Measurements from ENCODE around the gene RNF31. TPM values are rescaled to one million over a fixed set of nuclear protein-coding genes. Genes with fewer than 3 reads are reported as not detected.

RNF31 gene
- total and polyA plus RNA-seq, 2 of the 13 experiments (the other 11 are each of a cell fraction or from before 2014, with no cell fraction given): 48.2 to 86.8 TPM

DNA sequence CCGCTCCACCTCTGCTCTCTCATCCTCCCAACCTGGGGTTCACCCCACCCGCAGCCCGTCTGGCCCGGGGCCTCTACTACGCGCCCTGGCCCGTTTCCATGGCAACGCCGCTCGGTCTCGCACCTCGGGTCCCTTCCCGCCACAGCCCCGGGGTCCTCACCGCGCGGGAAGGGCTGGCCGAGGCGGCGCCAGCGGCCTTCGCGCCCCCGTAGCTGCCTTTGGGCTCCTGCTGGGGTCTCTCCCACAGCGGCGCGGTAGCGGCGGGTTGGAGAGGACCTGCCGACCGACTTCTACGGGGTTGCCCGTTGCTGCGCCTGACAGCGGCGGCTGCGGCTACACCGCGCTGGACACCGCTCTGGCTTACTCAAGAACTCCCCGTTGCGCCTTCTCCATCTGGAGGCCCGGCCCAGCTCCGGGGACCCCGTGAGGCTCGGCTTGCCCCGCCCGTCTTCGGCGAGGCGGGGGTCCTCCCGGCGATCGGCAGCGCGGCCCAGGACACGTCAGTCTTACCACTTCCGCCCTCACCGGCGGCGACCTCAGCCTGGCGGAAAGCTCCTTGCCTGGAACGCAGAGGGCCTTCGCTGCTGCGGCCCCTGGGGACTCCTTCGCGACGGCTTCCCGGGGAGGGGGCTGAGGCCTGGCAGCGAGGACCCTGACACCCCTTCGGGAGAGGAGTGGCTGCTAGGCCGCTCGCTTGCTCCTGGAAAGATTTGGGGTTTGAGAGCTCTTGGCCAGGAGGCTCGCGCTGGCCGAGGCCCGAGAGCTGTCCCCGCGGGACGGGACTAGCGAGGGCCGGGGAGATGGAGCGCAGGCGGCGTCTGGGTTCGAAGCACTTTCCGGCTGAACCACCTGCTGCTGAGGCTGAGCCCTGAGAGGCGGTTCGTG, 48.1 kb downstream of the RNF31 start, which contains the start of gene TM9SF1 (continued):
- TF ChIP-seq, protein P1, sequence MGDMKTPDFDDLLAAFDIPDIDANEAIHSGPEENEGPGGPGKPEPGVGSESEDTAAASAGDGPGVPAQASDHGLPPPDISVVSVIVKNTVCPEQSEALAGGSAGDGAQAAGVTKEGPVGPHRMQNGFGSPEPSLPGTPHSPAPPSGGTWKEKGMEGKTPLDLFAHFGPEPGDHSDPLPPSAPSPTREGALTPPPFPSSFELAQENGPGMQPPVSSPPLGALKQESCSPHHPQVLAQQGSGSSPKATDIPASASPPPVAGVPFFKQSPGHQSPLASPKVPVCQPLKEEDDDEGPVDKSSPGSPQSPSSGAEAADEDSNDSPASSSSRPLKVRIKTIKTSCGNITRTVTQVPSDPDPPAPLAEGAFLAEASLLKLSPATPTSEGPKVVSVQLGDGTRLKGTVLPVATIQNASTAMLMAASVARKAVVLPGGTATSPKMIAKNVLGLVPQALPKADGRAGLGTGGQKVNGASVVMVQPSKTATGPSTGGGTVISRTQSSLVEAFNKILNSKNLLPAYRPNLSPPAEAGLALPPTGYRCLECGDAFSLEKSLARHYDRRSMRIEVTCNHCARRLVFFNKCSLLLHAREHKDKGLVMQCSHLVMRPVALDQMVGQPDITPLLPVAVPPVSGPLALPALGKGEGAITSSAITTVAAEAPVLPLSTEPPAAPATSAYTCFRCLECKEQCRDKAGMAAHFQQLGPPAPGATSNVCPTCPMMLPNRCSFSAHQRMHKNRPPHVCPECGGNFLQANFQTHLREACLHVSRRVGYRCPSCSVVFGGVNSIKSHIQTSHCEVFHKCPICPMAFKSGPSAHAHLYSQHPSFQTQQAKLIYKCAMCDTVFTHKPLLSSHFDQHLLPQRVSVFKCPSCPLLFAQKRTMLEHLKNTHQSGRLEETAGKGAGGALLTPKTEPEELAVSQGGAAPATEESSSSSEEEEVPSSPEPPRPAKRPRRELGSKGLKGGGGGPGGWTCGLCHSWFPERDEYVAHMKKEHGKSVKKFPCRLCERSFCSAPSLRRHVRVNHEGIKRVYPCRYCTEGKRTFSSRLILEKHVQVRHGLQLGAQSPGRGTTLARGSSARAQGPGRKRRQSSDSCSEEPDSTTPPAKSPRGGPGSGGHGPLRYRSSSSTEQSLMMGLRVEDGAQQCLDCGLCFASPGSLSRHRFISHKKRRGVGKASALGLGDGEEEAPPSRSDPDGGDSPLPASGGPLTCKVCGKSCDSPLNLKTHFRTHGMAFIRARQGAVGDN (CRISPR knock-in tag; IDR thresholded peaks at IDR 0.05): peak; percentile 99
- no peak for TF ChIP-seq ADNP (CRISPR knock-in tag; IDR thresholded peaks at IDR 0.05)
- peak; percentile 40; the same call in 1 of the 2 replicates for TF ChIP-seq ATAD3A (CRISPR knock-in tag; IDR thresholded peaks at IDR 0.05)
- TF ChIP-seq MYNN (CRISPR knock-in tag; IDR thresholded peaks at IDR 0.05; ENCODE audit: low read depth): peak; percentile 96
- peak; percentile 99 for TF ChIP-seq ZNF674 (CRISPR knock-in tag; IDR thresholded peaks at IDR 0.05; ENCODE audit: low read depth)
- peak; percentile 81 for TF ChIP-seq GATA4 (IDR thresholded peaks at IDR 0.05; ENCODE audit: borderline replicate concordance, low read depth)
- TF ChIP-seq, protein P2, sequence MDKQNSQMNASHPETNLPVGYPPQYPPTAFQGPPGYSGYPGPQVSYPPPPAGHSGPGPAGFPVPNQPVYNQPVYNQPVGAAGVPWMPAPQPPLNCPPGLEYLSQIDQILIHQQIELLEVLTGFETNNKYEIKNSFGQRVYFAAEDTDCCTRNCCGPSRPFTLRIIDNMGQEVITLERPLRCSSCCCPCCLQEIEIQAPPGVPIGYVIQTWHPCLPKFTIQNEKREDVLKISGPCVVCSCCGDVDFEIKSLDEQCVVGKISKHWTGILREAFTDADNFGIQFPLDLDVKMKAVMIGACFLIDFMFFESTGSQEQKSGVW (CRISPR knock-in tag; IDR thresholded peaks at IDR 0.05; ENCODE audit: borderline replicate concordance): no peak
- TF ChIP-seq, protein P3, sequence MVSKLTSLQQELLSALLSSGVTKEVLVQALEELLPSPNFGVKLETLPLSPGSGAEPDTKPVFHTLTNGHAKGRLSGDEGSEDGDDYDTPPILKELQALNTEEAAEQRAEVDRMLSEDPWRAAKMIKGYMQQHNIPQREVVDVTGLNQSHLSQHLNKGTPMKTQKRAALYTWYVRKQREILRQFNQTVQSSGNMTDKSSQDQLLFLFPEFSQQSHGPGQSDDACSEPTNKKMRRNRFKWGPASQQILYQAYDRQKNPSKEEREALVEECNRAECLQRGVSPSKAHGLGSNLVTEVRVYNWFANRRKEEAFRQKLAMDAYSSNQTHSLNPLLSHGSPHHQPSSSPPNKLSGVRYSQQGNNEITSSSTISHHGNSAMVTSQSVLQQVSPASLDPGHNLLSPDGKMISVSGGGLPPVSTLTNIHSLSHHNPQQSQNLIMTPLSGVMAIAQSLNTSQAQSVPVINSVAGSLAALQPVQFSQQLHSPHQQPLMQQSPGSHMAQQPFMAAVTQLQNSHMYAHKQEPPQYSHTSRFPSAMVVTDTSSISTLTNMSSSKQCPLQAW (CRISPR knock-in tag; IDR thresholded peaks at IDR 0.05): peak; percentile 88; the same call in 1 of the 2 replicates
- TF ChIP-seq TAF1 (CRISPR knock-in tag; IDR thresholded peaks at IDR 0.05): peak; percentile 100
- TF ChIP-seq NR2F6 (IDR thresholded peaks at IDR 0.05): no peak
- TF ChIP-seq NR2F6 (CRISPR knock-in tag; IDR thresholded peaks at IDR 0.05): peak; percentile 75
- TF ChIP-seq ZNF619 (CRISPR knock-in tag; IDR thresholded peaks at IDR 0.05): peak; percentile 100
- peak; percentile 99 for TF ChIP-seq NFKB2 (CRISPR knock-in tag; IDR thresholded peaks at IDR 0.05; ENCODE audit: borderline replicate concordance)
- TF ChIP-seq FOXK2 (IDR thresholded peaks at IDR 0.05): no peak
- TF ChIP-seq, protein P4, sequence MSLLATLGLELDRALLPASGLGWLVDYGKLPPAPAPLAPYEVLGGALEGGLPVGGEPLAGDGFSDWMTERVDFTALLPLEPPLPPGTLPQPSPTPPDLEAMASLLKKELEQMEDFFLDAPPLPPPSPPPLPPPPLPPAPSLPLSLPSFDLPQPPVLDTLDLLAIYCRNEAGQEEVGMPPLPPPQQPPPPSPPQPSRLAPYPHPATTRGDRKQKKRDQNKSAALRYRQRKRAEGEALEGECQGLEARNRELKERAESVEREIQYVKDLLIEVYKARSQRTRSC (CRISPR knock-in tag; IDR thresholded peaks at IDR 0.05; ENCODE audit: low read depth): peak; percentile 96
- peak; percentile 96 for TF ChIP-seq ZNF260 (CRISPR knock-in tag; IDR thresholded peaks at IDR 0.05; ENCODE audit: borderline replicate concordance, low read depth)
- TF ChIP-seq FOXK1 (CRISPR knock-in tag; IDR thresholded peaks at IDR 0.05; ENCODE audit: borderline replicate concordance, low read depth): peak; percentile 88; the same call in 1 of the 2 replicates
- no peak; the same call in none of the 2 replicates for TF ChIP-seq ZNF614 (CRISPR knock-in tag; IDR thresholded peaks at IDR 0.05; ENCODE audit: borderline replicate concordance)
- 0 out of 2 replicates have a peak, but pooled peaks have one; percentile 42 for TF ChIP-seq SIX1 (CRISPR knock-in tag; IDR thresholded peaks at IDR 0.05; ENCODE audit: borderline replicate concordance)
- TF ChIP-seq, protein P5, sequence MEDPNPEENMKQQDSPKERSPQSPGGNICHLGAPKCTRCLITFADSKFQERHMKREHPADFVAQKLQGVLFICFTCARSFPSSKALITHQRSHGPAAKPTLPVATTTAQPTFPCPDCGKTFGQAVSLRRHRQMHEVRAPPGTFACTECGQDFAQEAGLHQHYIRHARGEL (CRISPR knock-in tag; IDR thresholded peaks at IDR 0.05): peak; percentile 86
- TF ChIP-seq, protein P6, sequence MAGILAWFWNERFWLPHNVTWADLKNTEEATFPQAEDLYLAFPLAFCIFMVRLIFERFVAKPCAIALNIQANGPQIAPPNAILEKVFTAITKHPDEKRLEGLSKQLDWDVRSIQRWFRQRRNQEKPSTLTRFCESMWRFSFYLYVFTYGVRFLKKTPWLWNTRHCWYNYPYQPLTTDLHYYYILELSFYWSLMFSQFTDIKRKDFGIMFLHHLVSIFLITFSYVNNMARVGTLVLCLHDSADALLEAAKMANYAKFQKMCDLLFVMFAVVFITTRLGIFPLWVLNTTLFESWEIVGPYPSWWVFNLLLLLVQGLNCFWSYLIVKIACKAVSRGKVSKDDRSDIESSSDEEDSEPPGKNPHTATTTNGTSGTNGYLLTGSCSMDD (CRISPR knock-in tag; IDR thresholded peaks at IDR 0.05): peak; percentile 96

All from HepG2 (cell line).